ENCODE results near the gene SUFU. TPM values are rescaled to one million over a fixed set of nuclear protein-coding genes. Genes with fewer than 3 reads are reported as not detected.
A peak's percentile ranks its signal among the peaks of the same experiment; 100 is the strongest.

Gene SUFU
- total RNA-seq, 1 donor from 2014 or later: 14.3 TPM

DNA sequence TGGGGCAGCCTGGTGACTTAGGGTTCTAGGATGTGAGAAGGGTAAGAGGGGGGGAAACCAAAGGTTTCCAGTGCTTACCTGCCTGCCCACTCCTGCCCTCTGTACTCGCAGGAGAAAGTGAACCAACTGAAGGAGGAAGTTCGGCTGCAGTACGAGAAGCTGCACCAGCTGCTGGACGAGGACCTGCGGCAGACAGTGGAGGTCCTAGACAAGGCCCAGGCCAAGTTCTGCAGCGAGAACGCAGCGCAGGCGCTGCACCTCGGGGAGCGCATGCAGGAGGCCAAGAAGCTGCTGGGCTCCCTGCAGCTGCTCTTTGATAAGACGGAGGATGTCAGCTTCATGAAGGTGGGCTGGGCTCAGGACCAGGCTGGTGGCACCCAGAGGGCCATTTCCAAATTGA is 151.2 kb downstream of the SUFU start:
- intact Hi-C loops (cut with DNase I): no loop called here
- Histone ChIP-seq H3K27ac (peak overlapping the region; percentile 5), H3K27me3 (ENCODE audit: low read depth) (no peaks in the 10 kb centered on the region), H3K4me3 (no peak overlapping the region), H3K9me3 (no peaks in the 10 kb centered on the region), H3K4me1 (peaks cover 91% of the 10 kb centered on the region), H3K36me3 (peaks cover 77% of the 10 kb centered on the region)
- TF ChIP-seq CTCF (IDR thresholded peaks at IDR 0.05): no peak
- DNase-seq (no peak), ATAC-seq (no peak)

DNA sequence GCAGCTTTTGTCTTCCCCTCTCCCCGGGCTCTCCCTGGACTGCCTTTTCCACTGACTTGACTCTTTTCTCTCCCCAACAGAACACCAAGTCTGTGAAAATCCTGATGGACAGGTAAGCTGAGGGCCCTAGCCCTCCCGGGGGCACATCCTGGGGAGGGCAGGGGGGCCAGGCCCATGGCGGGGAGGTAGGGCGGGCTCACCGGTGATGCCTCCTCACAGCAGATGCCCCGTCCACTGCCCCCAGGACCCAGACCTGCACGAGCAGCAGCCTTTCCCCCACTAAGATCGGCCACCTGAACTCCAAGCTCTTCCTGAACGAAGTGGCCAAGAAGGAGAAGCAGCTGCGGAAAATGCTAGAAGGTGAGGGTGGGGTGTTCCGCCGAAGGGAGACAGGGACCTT is 152.3 kb downstream of the SUFU start:
- ATAC-seq: no peak
- H3K36me3 ChIP-seq: peaks cover 76% of the 10 kb centered on the region
- H3K9me3 ChIP-seq: no peaks in the 10 kb centered on the region
- peaks cover 91% of the 10 kb centered on the region for H3K4me1 ChIP-seq
- intact Hi-C loops (cut with DNase I): no loop called here
- TF ChIP-seq CTCF (IDR thresholded peaks at IDR 0.05): no peak
- no peak for DNase-seq
- no peak overlapping the region for H3K4me3 ChIP-seq
- H3K27me3 ChIP-seq (ENCODE audit: low read depth): no peaks in the 10 kb centered on the region
- peak overlapping the region; percentile 83 for H3K27ac ChIP-seq

DNA sequence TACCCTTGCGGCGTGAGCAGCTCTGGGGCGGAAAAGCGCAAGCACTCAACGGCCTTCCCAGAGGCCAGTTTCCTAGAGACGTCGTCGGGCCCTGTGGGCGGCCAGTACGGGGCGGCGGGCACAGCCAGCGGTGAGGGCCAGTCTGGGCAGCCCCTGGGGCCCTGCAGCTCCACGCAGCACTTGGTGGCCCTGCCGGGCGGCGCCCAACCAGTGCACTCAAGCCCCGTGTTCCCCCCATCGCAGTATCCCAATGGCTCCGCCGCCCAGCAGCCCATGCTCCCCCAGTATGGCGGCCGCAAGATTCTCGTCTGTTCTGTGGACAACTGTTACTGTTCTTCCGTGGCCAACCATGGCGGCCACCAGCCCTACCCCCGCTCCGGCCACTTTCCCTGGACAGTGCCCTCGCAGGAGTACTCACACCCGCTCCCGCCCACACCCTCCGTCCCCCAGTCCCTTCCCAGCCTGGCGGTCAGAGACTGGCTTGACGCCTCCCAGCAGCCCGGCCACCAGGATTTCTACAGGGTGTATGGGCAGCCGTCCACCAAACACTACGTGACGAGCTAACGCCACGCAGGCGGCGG is 153.1 kb downstream of the SUFU start:
- no peak for ATAC-seq
- Histone ChIP-seq H3K27me3 (ENCODE audit: low read depth) (no peaks in the 10 kb centered on the region), H3K27ac (peak overlapping the region; percentile 83), H3K9me3 (no peaks in the 10 kb centered on the region), H3K36me3 (peaks cover 68% of the 10 kb centered on the region), H3K4me1 (peaks cover 91% of the 10 kb centered on the region), H3K4me3 (no peak overlapping the region)
- no peak for DNase-seq
- TF ChIP-seq CTCF (IDR thresholded peaks at IDR 0.05): no peak
- intact Hi-C loops (cut with DNase I): no loop called here

DNA sequence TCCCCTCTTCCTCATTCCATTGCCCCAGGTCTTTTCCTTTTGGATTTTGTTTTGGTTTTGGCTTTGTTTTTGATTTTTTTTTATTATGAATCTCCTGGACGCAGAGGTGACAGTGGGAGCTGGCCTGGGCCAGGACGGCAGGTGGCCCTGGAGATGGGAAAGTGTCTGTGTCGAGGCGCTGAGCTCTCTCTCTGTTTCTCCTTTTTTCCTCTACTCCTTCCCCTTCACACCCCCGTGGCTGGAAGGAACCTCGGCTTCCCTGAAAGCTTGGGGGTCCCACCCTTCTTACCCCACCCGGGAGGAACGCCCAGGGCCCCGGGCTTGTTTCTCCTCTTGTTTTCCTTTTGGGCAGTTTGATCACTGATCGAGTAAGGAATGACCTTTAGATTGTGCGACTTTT is 153.7 kb downstream of the SUFU start:
- Histone ChIP-seq H3K36me3 (peaks cover 63% of the 10 kb centered on the region), H3K4me3 (no peak overlapping the region), H3K4me1 (peaks cover 86% of the 10 kb centered on the region), H3K9me3 (no peaks in the 10 kb centered on the region), H3K27ac (peak overlapping the region; percentile 83), H3K27me3 (ENCODE audit: low read depth) (no peaks in the 10 kb centered on the region)
- no peak for TF ChIP-seq CTCF (IDR thresholded peaks at IDR 0.05)
- ATAC-seq: no peak
- intact Hi-C loops (cut with DNase I): no loop called here
- no peak for DNase-seq

DNA sequence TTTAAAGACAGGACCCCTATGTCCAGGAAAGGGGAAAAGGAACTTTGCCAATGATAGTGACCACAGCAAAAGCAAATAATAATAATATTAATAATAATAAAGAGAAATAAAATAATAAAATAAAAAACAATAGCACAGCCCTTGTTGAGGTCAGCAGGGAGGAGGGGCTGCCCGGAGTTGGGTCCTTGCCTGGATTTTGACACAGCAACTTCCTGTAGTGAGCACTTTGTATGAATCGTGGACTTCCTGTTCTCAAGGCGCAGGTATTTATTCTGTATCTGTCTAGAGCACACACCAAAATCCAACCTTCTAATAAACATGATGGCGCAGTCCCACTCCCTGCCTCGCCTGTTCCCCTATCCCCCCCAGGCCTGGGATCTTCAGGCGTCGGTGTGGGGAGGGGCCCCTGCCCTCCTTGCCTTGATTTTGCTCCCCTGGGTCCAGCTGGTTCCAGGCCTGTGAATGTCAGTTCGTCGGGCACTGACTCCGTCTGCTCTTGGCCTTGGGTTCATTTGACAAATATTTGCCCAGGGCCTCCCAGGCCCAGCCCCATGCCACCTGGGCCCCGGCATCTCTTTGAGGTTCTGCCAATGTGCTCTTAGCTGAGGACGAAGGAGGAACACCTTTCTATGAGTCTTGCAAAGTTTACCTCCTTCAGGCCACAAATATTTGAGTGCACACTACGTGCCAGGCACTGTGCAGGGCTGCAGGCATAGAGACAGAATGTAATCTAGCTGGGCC is 154.4 kb downstream of the SUFU start:
- ATAC-seq (peak; percentile 86 to 91), DNase-seq (peak; percentile 82)
- H3K4me1 ChIP-seq: peaks cover 79% of the 10 kb centered on the region
- H3K4me3 ChIP-seq: no peak overlapping the region
- peaks cover 56% of the 10 kb centered on the region for H3K36me3 ChIP-seq
- no peak for TF ChIP-seq CTCF (IDR thresholded peaks at IDR 0.05)
- no peaks in the 10 kb centered on the region for H3K27me3 ChIP-seq (ENCODE audit: low read depth)
- no peaks in the 10 kb centered on the region for H3K9me3 ChIP-seq
- peak overlapping the region; percentile 83 for H3K27ac ChIP-seq
- intact Hi-C loops (cut with DNase I): no loop called here
